Progenitor cell of endocrine pancreas (in vitro differentiated cells): ENCODE results near the gene RTEL1. TPM values are rescaled to one million over a fixed set of nuclear protein-coding genes. Genes with fewer than 3 reads are reported as not detected.
A peak's percentile ranks its signal among the peaks of the same experiment; 100 is the strongest.

Experiments
- DNase-seq: peaks from one replicate; pipeline ENCODE4 v3.0.0; 2021; ENCODE audit warnings: low spot score; ENCODE audit not compliant: unreplicated experiment
- H3K27ac Mint-ChIP-seq: 2 replicates; pipeline ENCODE4 v1.8.0; 2021; ENCODE audit warnings: mild to moderate bottlenecking, moderate library complexity, mixed read lengths
- H3K27me3 Mint-ChIP-seq: 2 replicates; pipeline ENCODE4 v1.8.0; 2021; ENCODE audit warnings: mixed read lengths
- H3K36me3 Mint-ChIP-seq: 2 replicates; pipeline ENCODE4 v1.8.0; 2022; ENCODE audit warnings: mixed read lengths; ENCODE audit not compliant: insufficient read depth
- H3K4me1 Mint-ChIP-seq: 2 replicates; pipeline ENCODE4 v1.8.0; 2021; ENCODE audit warnings: low read depth, mixed read lengths
- H3K4me3 Mint-ChIP-seq: 2 replicates; pipeline ENCODE4 v1.8.0; 2021; ENCODE audit warnings: low read depth, mild to moderate bottlenecking, moderate library complexity, mixed read lengths
- H3K9me3 Mint-ChIP-seq: 2 replicates; pipeline ENCODE4 v1.8.0; 2021; ENCODE audit warnings: low read depth, mixed read lengths
- CTCF ChIP-seq: fragments of 200-600 bp; sonication (generic); IDR thresholded peaks from one replicate; pipeline ENCODE4 v1.5.0; 2021; ENCODE audit warnings: antibody characterized with exemption, mild to moderate bottlenecking; ENCODE audit not compliant: unreplicated experiment
- total RNA-seq: library from RNA; stranded (reverse); gene quantifications from 2 replicates; pipeline ENCODE4 v1.2.1, GENCODE V29; 2021

The RTEL1 gene
- total RNA-seq, 1 donor from 2014 or later = 35.5 TPM

- Mint-ChIP-seq H3K27me3 (peaks cover 6% of the 10 kb centered on the region), H3K4me1 (no peaks in the 10 kb centered on the region), H3K36me3 (peaks cover 11% of the 10 kb centered on the region), H3K27ac (peak overlapping the region; percentile 62), H3K4me3 (peak overlapping the region; percentile 67), H3K9me3 (no peaks in the 10 kb centered on the region)
- peak; percentile 76 for DNase-seq
- TF ChIP-seq CTCF = peak; percentile 3
These were observed 82.7 kb downstream of the RTEL1 start for GRCh38 chr20:63740627-63741353.

GRCh38 chr20:63741354-63741675 lies 83.2 kb downstream of the RTEL1 start:
- no peaks in the 10 kb centered on the region for H3K4me1 Mint-ChIP-seq
- peak overlapping the region; percentile 62 for H3K27ac Mint-ChIP-seq
- H3K4me3 Mint-ChIP-seq = peak overlapping the region; percentile 29
- H3K36me3 Mint-ChIP-seq = peaks cover 7% of the 10 kb centered on the region
- no peak for DNase-seq
- no peak for TF ChIP-seq CTCF
- no peaks in the 10 kb centered on the region for H3K9me3 Mint-ChIP-seq
- peaks cover under 1% of the 10 kb centered on the region for H3K27me3 Mint-ChIP-seq

- Mint-ChIP-seq H3K36me3 (peaks cover 6% of the 10 kb centered on the region), H3K4me3 (no peak overlapping the region), H3K4me1 (no peaks in the 10 kb centered on the region), H3K27ac (no peak overlapping the region), H3K9me3 (no peaks in the 10 kb centered on the region), H3K27me3 (no peaks in the 10 kb centered on the region)
- no peak for TF ChIP-seq CTCF
- DNase-seq = no peak
These were observed 83.7 kb downstream of the RTEL1 start for GRCh38 chr20:63741676-63742380.

GRCh38 chr20:63742381-63743024 lies 84.4 kb downstream of the RTEL1 start:
- H3K4me3 Mint-ChIP-seq = no peak overlapping the region
- H3K9me3 Mint-ChIP-seq = no peaks in the 10 kb centered on the region
- DNase-seq = no peak
- no peak overlapping the region for H3K27ac Mint-ChIP-seq
- H3K27me3 Mint-ChIP-seq = no peaks in the 10 kb centered on the region
- TF ChIP-seq CTCF = no peak
- peaks cover 6% of the 10 kb centered on the region for H3K36me3 Mint-ChIP-seq
- no peaks in the 10 kb centered on the region for H3K4me1 Mint-ChIP-seq

- Mint-ChIP-seq H3K9me3 (no peaks in the 10 kb centered on the region), H3K4me1 (no peaks in the 10 kb centered on the region), H3K27me3 (no peaks in the 10 kb centered on the region), H3K36me3 (peaks cover 6% of the 10 kb centered on the region), H3K27ac (peak overlapping the region; percentile 86), H3K4me3 (no peak overlapping the region)
- DNase-seq = no peak
- no peak for TF ChIP-seq CTCF
These were observed 85.3 kb downstream of the RTEL1 start for GRCh38 chr20:63743210-63743970.
